DOHH2 (cell line): Measurements from ENCODE around the gene SKOR1.

ENCODE experiments used
- H3F3A ChIP-seq: fragments of 200-600 bp; sonication (generic), shearing (Covaris generic); 2 replicates; pipeline ENCODE4 v1.6.0; 2016; ENCODE audit warnings: antibody characterized with exemption, mild to moderate bottlenecking; ENCODE audit not compliant: control insufficient read depth, insufficient read depth
- H3K27ac ChIP-seq: fragments of 200-600 bp; sonication (generic); 2 replicates; pipeline ENCODE4 v1.5.1; 2014; ENCODE audit warnings: low read depth, mild to moderate bottlenecking, low read length, moderate library complexity
- H3K27me3 ChIP-seq: fragments of 200-600 bp; sonication (generic); 2 replicates; pipeline ENCODE4 v1.6.1; 2014; ENCODE audit warnings: mild to moderate bottlenecking, low read length, mixed read lengths; ENCODE audit not compliant: control insufficient read depth
- H3K36me3 ChIP-seq: fragments of 200-600 bp; sonication (generic); 2 replicates; pipeline ENCODE4 v1.6.1; 2014; ENCODE audit warnings: mild to moderate bottlenecking, low read length, moderate library complexity, mixed read lengths; ENCODE audit not compliant: control insufficient read depth
- H3K4me1 ChIP-seq: fragments of 200-600 bp; sonication (generic); 2 replicates; pipeline ENCODE4 v1.6.1; 2014; ENCODE audit warnings: mild to moderate bottlenecking, low read length, mixed read lengths; ENCODE audit not compliant: control insufficient read depth
- H3K4me2 ChIP-seq: fragments of 200-600 bp; sonication (generic); 2 replicates; pipeline ENCODE4 v1.6.0; 2014; ENCODE audit warnings: mild to moderate bottlenecking, low read length, moderate library complexity
- H3K4me3 ChIP-seq: fragments of 200-600 bp; sonication (generic); 2 replicates; pipeline ENCODE4 v1.5.1; 2014; ENCODE audit warnings: mild to moderate bottlenecking, low read length, mixed read lengths
- H3K79me2 ChIP-seq: fragments of 200-600 bp; sonication (generic); 2 replicates; pipeline ENCODE4 v1.6.1; 2014; ENCODE audit warnings: mild to moderate bottlenecking, low read length, mixed read lengths; ENCODE audit not compliant: control insufficient read depth
- H3K9me2 ChIP-seq: fragments of 200-600 bp; sonication (generic); replicated peaks from 2 replicates; pipeline ENCODE4 v1.6.1; 2014; ENCODE audit warnings: mild to moderate bottlenecking, low read length, mixed read lengths; ENCODE audit not compliant: control insufficient read depth
- H3K9me3 ChIP-seq: fragments of 200-600 bp; sonication (generic); 2 replicates; pipeline ENCODE4 v1.6.1; 2014; ENCODE audit warnings: antibody characterized with exemption, low read length, mixed read lengths; ENCODE audit not compliant: control insufficient read depth, insufficient read depth
- H4K20me1 ChIP-seq: fragments of 200-600 bp; sonication (generic); 2 replicates; pipeline ENCODE4 v1.6.0; 2014; ENCODE audit warnings: low read depth, mild to moderate bottlenecking, antibody characterized with exemption, low read length, moderate library complexity; ENCODE audit not compliant: control insufficient read depth, insufficient read depth
- EZH2phosphoT487 ChIP-seq: fragments of 200-600 bp; sonication (generic); IDR thresholded peaks from 2 replicates; pipeline ENCODE4 v1.6.1; 2017; ENCODE audit warnings: borderline replicate concordance, mild to moderate bottlenecking, antibody characterized with exemption, low read length, moderate library complexity, mixed read lengths
- TF ChIP-seq, protein P1 (sequence below): fragments of 200-600 bp; sonication (generic); IDR thresholded peaks from one replicate; pipeline ENCODE4 v1.5.1; 2014; ENCODE audit warnings: antibody characterized with exemption, mild to moderate bottlenecking, low read depth, low read length; ENCODE audit not compliant: poor library complexity, severe bottlenecking

The SKOR1 gene

DNA sequence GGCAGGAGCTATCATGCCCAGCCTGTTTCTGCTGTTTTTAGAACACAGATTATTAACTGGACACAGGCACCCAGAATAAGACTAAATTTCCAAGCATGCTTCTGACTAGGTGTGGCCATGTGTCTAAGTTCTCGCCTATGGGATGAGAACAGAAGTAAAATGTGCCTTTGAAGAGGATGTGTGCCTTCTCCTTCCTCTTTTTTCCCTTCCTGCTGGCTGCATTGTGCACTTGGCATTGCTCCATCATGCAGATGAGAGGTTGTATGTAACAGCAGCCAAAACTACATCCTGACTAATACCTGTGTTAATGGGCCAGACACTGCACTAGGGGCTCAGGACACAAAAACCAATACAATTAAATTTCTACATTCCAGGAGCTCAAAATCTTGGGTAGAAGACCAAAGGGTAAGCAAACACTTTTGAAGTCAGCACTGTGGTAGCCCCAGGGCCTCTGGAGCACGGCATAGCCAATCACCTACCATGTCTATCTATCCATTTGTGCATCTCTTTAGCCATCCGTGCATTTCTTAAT, 55.4 kb downstream of the SKOR1 start:
- Histone ChIP-seq H3F3A (no peaks in the 10 kb centered on the region), H3K4me3 (no peak overlapping the region), H4K20me1 (no peaks in the 10 kb centered on the region), H3K4me2 (no peak overlapping the region), H3K9me3 (no peaks in the 10 kb centered on the region), H3K9me2 (no peaks in the 10 kb centered on the region), H3K27ac (no peak overlapping the region), H3K27me3 (peaks cover 12% of the 10 kb centered on the region), H3K36me3 (no peaks in the 10 kb centered on the region), H3K79me2 (no peaks in the 10 kb centered on the region), H3K4me1 (peaks cover 18% of the 10 kb centered on the region)
- TF ChIP-seq, protein P1, sequence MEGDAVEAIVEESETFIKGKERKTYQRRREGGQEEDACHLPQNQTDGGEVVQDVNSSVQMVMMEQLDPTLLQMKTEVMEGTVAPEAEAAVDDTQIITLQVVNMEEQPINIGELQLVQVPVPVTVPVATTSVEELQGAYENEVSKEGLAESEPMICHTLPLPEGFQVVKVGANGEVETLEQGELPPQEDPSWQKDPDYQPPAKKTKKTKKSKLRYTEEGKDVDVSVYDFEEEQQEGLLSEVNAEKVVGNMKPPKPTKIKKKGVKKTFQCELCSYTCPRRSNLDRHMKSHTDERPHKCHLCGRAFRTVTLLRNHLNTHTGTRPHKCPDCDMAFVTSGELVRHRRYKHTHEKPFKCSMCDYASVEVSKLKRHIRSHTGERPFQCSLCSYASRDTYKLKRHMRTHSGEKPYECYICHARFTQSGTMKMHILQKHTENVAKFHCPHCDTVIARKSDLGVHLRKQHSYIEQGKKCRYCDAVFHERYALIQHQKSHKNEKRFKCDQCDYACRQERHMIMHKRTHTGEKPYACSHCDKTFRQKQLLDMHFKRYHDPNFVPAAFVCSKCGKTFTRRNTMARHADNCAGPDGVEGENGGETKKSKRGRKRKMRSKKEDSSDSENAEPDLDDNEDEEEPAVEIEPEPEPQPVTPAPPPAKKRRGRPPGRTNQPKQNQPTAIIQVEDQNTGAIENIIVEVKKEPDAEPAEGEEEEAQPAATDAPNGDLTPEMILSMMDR, result no peak
- TF ChIP-seq EZH2phosphoT487, result no peak

DNA sequence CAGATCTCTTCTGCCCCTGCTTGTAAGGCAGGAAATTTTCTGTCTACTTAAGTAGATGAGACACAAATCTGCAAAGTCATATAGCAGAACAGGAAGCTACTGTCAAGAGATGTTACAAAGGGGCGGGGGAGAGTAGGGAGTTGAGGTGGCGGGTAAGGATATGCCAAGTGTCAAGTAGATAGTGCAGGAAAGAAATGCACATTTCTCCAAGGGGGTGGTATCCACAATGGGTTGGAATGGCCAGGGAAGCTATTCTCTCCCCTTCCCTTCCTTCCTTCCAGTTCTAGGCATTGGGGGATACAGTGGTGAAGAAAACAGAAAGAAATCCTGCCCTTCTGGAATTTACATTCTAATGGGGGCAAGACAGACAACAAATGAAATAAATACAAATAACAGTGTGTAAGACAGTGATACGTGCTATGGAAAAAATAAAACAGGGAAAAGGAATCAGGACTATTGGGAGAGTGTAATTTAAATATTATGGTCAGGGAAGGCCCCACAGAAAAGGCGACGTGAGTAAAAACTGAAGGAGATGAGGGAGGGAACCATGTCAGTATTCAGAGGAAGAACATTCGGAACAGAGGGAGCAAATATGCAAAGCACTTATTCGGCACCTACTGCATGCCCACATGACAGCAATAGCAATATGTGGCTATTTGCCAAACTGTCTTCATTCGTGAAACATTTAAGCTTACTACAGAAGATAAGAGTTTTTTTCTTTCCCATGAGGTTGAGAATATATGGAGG, 57.4 kb downstream of the SKOR1 start:
- H3K4me2 ChIP-seq, result 0 out of 2 replicates have a peak overlapping the region, but pooled peaks have one; percentile 4
- no peak overlapping the region for H3K27ac ChIP-seq
- peaks cover 18% of the 10 kb centered on the region for H3K4me1 ChIP-seq
- peaks cover 12% of the 10 kb centered on the region for H3K27me3 ChIP-seq
- H3K79me2 ChIP-seq, result no peaks in the 10 kb centered on the region
- H3K36me3 ChIP-seq, result no peaks in the 10 kb centered on the region
- no peaks in the 10 kb centered on the region for H3K9me2 ChIP-seq
- TF ChIP-seq, protein P1, result no peak
- no peak for TF ChIP-seq EZH2phosphoT487
- no peaks in the 10 kb centered on the region for H3K9me3 ChIP-seq
- H3F3A ChIP-seq, result no peaks in the 10 kb centered on the region
- no peak overlapping the region for H3K4me3 ChIP-seq
- H4K20me1 ChIP-seq, result no peaks in the 10 kb centered on the region

DNA sequence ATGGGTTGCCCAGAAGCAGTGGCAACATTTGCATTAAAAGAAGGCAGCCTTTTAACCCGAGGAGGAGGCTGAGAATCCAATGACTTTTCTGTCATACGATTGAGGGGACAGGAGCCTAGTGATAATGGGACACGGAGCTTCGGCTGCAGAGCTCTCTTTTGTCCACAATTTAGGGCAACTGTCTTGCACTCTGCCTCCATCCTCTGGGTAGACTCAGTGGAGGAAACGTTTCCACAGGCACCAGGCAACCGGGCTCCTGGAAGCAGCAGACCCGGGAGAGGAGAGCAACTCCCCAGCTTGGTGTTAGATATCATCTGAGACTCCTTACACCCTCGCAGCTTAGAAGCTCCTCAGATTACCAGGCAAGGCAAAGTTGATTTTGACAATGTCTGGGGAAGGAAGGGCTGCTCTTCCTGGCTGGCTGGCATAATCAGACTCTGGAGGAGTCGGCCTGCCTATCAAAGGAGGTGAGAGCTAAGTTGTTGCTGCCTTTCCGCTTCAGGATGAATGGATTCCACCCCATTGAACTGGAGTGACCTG, 58.0 kb downstream of the SKOR1 start:
- Histone ChIP-seq H3K27ac (no peak overlapping the region), H3K79me2 (no peaks in the 10 kb centered on the region), H4K20me1 (no peaks in the 10 kb centered on the region), H3K9me3 (no peaks in the 10 kb centered on the region), H3F3A (no peaks in the 10 kb centered on the region), H3K4me3 (no peak overlapping the region), H3K27me3 (peaks cover 12% of the 10 kb centered on the region), H3K4me1 (peaks cover 18% of the 10 kb centered on the region), H3K4me2 (no peak overlapping the region), H3K36me3 (no peaks in the 10 kb centered on the region), H3K9me2 (no peaks in the 10 kb centered on the region)
- no peak for TF ChIP-seq EZH2phosphoT487
- TF ChIP-seq, protein P1, result no peak
